HG03066 (cell line): ENCODE measurements around the gene REXO5.
"Not testable (repeated sequence)": the region's sequence is repeated elsewhere in the genome, so short reads cannot be mapped to it uniquely, and the experiment has no call there.

Experiments
- ATAC-seq: cut with Tn5 transposase; IDR thresholded peaks from one replicate; pipeline ENCODE4 v1.9.1; 2021; ENCODE audit warnings: low read depth; ENCODE audit not compliant: unreplicated experiment

The REXO5 gene

DNA sequence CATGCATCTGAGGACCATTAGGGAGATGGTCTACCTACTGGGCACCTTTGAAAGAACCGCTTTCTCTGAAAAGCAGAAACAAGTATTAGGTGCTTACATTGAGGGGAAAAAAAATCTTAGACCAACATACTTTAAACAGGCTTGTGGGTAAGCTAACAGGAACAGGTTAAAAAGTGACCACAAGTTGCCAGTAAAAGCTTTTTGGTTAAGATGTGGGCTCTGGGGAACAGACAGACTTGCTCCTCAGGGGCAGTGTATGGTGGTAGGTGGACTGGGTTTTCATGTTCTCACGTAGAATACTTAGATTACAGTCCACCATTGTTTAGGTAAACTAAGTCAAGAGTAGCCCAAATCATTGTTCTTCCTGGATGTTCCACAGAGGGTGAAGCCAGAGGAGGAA lies 41.2 kb downstream of the REXO5 start:
- no peak for ATAC-seq

- no peak for ATAC-seq
Observed at GRCh38 chr16:20849589-20850390, 43.5 kb downstream of the REXO5 start.

GRCh38 chr16:20850981-20851380 lies 44.7 kb downstream of the REXO5 start:
- no peak for ATAC-seq

- ATAC-seq: no peak
Observed at GRCh38 chr16:20851601-20852000, 45.3 kb downstream of the REXO5 start.

- ATAC-seq: no peak
Observed at GRCh38 chr16:20853143-20853542, 46.8 kb downstream of the REXO5 start.

GRCh38 chr16:20853981-20854620 lies 47.8 kb downstream of the REXO5 start:
- no peak for ATAC-seq

DNA sequence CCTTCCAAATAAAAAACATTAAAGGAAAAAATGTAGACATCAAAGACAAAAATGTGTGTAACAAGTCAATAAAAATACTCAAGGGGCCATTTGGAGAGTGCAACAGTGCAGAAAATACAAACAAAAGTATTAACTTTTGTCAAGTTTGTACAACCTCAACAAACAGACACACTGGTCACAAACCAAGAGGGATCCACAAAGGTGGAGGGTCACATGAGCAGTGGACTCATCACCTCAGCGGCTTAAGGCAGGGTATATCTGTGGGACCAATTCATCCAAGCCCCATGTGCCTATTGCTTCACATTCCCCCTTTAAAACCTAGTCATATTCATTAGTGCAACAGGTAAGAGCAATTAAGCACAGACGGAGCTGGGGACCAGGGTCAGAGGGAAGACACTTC lies 48.6 kb downstream of the REXO5 start:
- ATAC-seq: no peak

DNA sequence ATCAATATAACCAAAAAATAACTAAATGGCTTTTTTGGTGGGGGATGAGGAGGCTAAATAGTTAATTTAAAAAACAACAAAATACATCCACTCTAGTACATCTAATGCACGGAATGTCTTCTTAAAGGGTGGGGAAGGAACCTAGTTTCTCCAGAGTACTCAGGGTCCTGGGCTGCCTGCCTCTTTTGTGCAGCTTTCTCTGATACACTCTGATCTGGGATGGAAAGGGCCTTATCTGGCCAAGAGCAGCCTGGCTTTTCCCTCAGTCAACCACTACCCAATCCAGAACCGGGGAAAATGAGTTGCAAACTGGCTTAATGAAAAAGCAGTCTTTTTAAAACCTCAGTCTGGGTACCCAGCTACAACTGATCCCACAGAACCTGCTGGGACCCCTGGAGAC lies 51.0 kb downstream of the REXO5 start:
- ATAC-seq: no peak

DNA sequence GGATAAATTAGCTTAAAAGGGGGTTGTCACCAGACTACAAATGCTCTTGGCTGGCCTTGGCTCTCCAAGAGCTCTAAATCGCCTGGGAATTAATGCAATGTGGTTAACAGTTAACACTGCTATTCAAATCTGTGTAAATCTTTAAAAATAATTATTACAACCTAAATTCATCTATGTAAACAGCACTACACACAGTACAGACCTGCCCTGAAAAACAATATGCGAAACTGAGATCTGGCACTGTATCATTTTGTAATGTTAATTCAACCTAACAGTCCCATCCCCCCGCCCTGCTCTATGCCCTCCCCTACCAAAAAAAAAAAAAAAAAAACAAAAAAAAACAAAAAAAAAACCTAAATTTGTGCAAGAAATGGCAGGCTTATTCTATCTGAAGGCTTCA lies 52.9 kb downstream of the REXO5 start:
- no peak for ATAC-seq

DNA sequence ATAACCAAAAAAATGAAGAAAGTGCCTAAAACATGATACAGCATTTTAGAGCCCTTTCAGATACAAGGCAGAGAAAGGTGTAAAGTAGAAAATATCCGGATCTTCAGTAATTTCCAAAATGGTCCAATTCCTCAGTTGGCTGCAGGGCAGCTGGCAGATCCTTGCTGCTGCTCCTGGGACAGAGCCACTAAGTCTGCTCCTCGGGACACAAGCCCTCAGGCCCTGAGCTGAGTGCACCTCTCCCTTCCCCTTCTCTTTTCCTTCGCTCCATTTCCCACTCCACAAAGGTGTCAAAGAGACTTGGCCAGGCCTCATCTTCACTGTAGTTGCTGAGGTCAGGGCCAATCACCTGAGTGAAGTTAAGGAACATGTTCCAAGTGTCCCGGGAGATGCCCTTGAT lies 53.4 kb downstream of the REXO5 start:
- ATAC-seq: no peak

- ATAC-seq: no peak
Observed at GRCh38 chr16:20860361-20860760, 54.0 kb downstream of the REXO5 start.

GRCh38 chr16:20860995-20861394 lies 54.7 kb downstream of the REXO5 start:
- ATAC-seq: not testable (repeated sequence)

GRCh38 chr16:20862162-20862960 lies 56.0 kb downstream of the REXO5 start:
- ATAC-seq: no peak

GRCh38 chr16:20864376-20864775 lies 58.0 kb downstream of the REXO5 start:
- ATAC-seq: not testable (repeated sequence)

DNA sequence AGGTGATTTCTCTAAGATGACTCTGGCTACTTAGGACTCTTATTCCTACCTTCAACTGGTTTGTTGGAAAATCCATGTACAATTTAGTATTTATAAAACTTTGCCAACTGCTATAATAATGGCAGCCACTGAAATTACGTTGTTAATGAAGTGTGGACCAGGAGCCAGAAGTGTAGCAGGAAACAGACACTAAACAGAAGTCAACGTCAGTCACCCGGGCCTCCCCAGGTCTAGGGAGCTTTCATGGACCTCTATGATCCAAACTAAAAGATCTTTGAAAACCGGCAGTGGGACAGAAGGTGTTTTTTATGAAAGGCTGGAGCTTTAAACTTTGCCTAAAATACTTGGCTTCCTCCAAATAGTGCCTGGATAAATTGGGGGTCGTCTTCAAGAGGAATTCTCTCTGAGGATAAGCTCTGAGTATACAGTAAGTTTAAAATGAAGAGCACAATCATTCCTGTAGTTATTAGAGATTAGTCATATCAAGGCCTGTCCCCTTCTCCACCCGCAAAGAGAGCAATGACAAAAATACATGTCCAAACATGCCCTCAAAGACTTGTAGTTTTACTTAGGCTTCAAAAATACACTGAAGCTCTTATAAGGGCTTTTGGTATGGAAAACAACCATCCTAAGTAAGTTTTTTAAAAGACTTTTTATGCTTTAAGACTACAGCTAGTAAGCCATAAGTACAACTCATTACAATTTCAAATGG lies 59.2 kb downstream of the REXO5 start:
- peak; percentile 66 for ATAC-seq

- no peak for ATAC-seq
Observed at GRCh38 chr16:20866145-20866772, 59.9 kb downstream of the REXO5 start.

- ATAC-seq: no peak
Observed at GRCh38 chr16:20866801-20867200, 60.5 kb downstream of the REXO5 start.

GRCh38 chr16:20867585-20867984 lies 61.3 kb downstream of the REXO5 start:
- no peak for ATAC-seq

- ATAC-seq: no peak
Observed at GRCh38 chr16:20868890-20869289, 62.6 kb downstream of the REXO5 start.

GRCh38 chr16:20870122-20870820 lies 63.9 kb downstream of the REXO5 start:
- no peak for ATAC-seq
